Keratinocyte (primary cell): ENCODE measurements around the gene GTF2IRD1.

ENCODE experiments used
- EZH2 ChIP-seq: IDR thresholded peaks from one replicate; pipeline ENCODE4 v1.6.1; 2012; ENCODE audit warnings: inconsistent platforms, mild to moderate bottlenecking, low read length, moderate library complexity
- TF ChIP-seq, protein P1 (sequence below), 3 experiments: IDR thresholded peaks in 1 of 3; conservative IDR thresholded peaks in 1 of 3; optimal IDR thresholded peaks in 1 of 3; 2 replicates in 2 of 3; 3 replicates in 1 of 3; pipeline versions ENCODE3 to v1.5.1; 2011; ENCODE audit warnings: low read length in 3 of 3, mild to moderate bottlenecking in 3 of 3, moderate library complexity in 2 of 3, control low read depth in 1 of 3, inconsistent platforms in 1 of 3; ENCODE audit not compliant: insufficient read depth in 2 of 3; ENCODE audit errors: extremely low read depth in 1 of 3

DNA sequence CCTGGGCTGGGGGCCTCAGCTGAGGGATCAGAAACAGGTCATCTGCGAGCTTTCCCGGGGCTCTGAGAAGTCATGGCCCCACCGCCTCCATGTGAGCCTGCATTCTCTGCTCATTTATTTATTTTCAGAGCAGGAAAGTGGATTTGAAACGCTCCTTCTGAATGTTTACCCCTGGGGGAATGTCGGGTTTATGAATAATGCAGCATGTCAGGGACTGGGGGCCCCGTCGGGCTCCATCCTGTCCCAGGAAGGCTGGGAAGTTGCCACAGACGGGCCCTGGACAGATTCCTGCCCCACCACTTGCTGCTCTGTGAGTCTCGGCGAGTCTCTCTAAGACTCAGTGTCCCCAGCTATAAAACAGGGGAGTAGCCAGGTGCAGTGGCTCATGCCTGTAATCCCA is 11.9 kb upstream of the GTF2IRD1 start:
- TF ChIP-seq, protein P1, sequence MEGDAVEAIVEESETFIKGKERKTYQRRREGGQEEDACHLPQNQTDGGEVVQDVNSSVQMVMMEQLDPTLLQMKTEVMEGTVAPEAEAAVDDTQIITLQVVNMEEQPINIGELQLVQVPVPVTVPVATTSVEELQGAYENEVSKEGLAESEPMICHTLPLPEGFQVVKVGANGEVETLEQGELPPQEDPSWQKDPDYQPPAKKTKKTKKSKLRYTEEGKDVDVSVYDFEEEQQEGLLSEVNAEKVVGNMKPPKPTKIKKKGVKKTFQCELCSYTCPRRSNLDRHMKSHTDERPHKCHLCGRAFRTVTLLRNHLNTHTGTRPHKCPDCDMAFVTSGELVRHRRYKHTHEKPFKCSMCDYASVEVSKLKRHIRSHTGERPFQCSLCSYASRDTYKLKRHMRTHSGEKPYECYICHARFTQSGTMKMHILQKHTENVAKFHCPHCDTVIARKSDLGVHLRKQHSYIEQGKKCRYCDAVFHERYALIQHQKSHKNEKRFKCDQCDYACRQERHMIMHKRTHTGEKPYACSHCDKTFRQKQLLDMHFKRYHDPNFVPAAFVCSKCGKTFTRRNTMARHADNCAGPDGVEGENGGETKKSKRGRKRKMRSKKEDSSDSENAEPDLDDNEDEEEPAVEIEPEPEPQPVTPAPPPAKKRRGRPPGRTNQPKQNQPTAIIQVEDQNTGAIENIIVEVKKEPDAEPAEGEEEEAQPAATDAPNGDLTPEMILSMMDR (optimal IDR thresholded peaks at IDR 0.05 in 1 of 3, IDR thresholded peaks at IDR 0.05 in 1 of 3, conservative IDR thresholded peaks at IDR 0.05 in 1 of 3; ENCODE audit: extremely low read depth in 1 of 3, insufficient read depth in 2 of 3, low read length in 3 of 3): no peak
- no peak for TF ChIP-seq EZH2
